Measurements from ENCODE around the gene SOS2. TPM values are rescaled to one million over a fixed set of nuclear protein-coding genes. Genes with fewer than 3 reads are reported as not detected.

The SOS2 gene
- total RNA-seq, 1 experiment from 2014 or later = 9.4 TPM

GRCh38 chr14:50086321-50086711, 145.1 kb downstream of the SOS2 start:
- Histone ChIP-seq H4K20me1 (ENCODE audit: control insufficient read depth, insufficient read depth, insufficient read length) (no peaks in the 10 kb centered on the region), H4K8ac (replicated peaks; ENCODE audit: insufficient read length, low read depth, low read length) (no peak overlapping the region), H3K27ac (ENCODE audit: insufficient read length, low read depth, low read length) (no peak overlapping the region), H3K4ac (ENCODE audit: low read depth, low read length) (no peak overlapping the region), H3K23me2 (ENCODE audit: insufficient read length, low read depth, low read length, poor library complexity, severe bottlenecking) (no peaks in the 10 kb centered on the region), H2AFZ (ENCODE audit: low read length) (no peak overlapping the region), H3K18ac (ENCODE audit: insufficient read length, low read depth, low read length) (no peak overlapping the region), H3K79me2 (ENCODE audit: insufficient read depth, low read length) (no peaks in the 10 kb centered on the region), H4K5ac (ENCODE audit: insufficient read length, low read depth, low read length) (no peak overlapping the region), H3K56ac (ENCODE audit: insufficient read length, low read depth, low read length) (no peak overlapping the region), H2BK120ac (ENCODE audit: low read depth, low read length, poor library complexity, severe bottlenecking) (no peak overlapping the region), H3K4me2 (ENCODE audit: insufficient read depth, insufficient read length, low read length) (no peak overlapping the region), H2BK12ac (ENCODE audit: insufficient read length, low read depth, low read length) (no peak overlapping the region), H3K14ac (ENCODE audit: insufficient read depth, low read length) (no peak overlapping the region), H4K91ac (ENCODE audit: insufficient read length, low read depth, low read length) (no peak overlapping the region), H2AK5ac (ENCODE audit: insufficient read length, low read length) (no peak overlapping the region), H2BK5ac (ENCODE audit: insufficient read length, low read length) (no peak overlapping the region), H3K9me3 (ENCODE audit: control insufficient read depth, low read depth, low read length) (no peaks in the 10 kb centered on the region), H3T11ph (ENCODE audit: low read length) (no peak overlapping the region), H2BK15ac (ENCODE audit: low read depth, low read length) (no peak overlapping the region), H3K79me1 (ENCODE audit: insufficient read depth, low read depth, low read length, poor library complexity, severe bottlenecking) (no peaks in the 10 kb centered on the region), H3K23ac (ENCODE audit: insufficient read length, low read depth, low read length) (no peak overlapping the region), H3K27me3 (ENCODE audit: insufficient read depth, low read length) (no peaks in the 10 kb centered on the region), H2BK20ac (ENCODE audit: low read depth, low read length, poor library complexity, severe bottlenecking) (no peak overlapping the region), H3K9ac (ENCODE audit: extremely low read depth, insufficient read length, low read length) (no peak overlapping the region), H3K4me1 (ENCODE audit: insufficient read depth, low read length) (no peaks in the 10 kb centered on the region)
- Mint-ChIP-seq H3K9me3 (no peaks in the 10 kb centered on the region), H3K4me1 (peaks cover 4% of the 10 kb centered on the region in 2 experiments), H3K36me3 (ENCODE audit: insufficient read depth in 1 of 3, low read depth in 3 of 3) (no peaks in the 10 kb centered on the region), H3K27me3 (ENCODE audit: low read depth) (no peaks in the 10 kb centered on the region), H3K27ac (no peak overlapping the region), H3K4me3 (no peak overlapping the region)
- TF ChIP-seq CTCF (conservative IDR thresholded peaks at IDR 0.05) = no peak
- no peak for DNase-seq
- WGBS (ENCODE audit: extremely low coverage, insufficient read length, low lambda C conversion rate) = no CpG with 5 or more reads among the region's 2 CpGs

Measured in H9 (cell line).